ENCODE data around the gene RCAN1. TPM values are rescaled to one million over a fixed set of nuclear protein-coding genes. Genes with fewer than 3 reads are reported as not detected.

Gene RCAN1
- total RNA-seq, 6 donors from 2014 or later = 24.7 to 36.2 (median 29.4) TPM

- ATAC-seq (ENCODE audit: low FRiP score in 2 of 2) = no peak
- no peak overlapping the region for H3K4me3 ChIP-seq
- no peak overlapping the region for H3K27ac ChIP-seq
- DNase-seq = no peak
- H3K4me1 ChIP-seq = peaks cover 3 to 9% (median 6%) of the 10 kb centered on the region in 4 donors
- H3K9me3 ChIP-seq = no peaks in the 10 kb centered on the region
- WGBS, 2 donors = 67 to 78% methylated on average over 1 of the region's 1 CpG
- H3K27me3 ChIP-seq = no peaks in the 10 kb centered on the region
- TF ChIP-seq EP300 (IDR thresholded peaks at IDR 0.05) = no peak
- no peak for TF ChIP-seq CTCF (IDR thresholded peaks at IDR 0.05)
- TF ChIP-seq POLR2AphosphoS5 (IDR thresholded peaks at IDR 0.05) = no peak
- no peak for TF ChIP-seq POLR2A (IDR thresholded peaks at IDR 0.05)
- H3K36me3 ChIP-seq = no peaks in the 10 kb centered on the region
Measured at GRCh38 chr21:34618941-34619340, 4.0 kb upstream of the RCAN1 start.

DNA sequence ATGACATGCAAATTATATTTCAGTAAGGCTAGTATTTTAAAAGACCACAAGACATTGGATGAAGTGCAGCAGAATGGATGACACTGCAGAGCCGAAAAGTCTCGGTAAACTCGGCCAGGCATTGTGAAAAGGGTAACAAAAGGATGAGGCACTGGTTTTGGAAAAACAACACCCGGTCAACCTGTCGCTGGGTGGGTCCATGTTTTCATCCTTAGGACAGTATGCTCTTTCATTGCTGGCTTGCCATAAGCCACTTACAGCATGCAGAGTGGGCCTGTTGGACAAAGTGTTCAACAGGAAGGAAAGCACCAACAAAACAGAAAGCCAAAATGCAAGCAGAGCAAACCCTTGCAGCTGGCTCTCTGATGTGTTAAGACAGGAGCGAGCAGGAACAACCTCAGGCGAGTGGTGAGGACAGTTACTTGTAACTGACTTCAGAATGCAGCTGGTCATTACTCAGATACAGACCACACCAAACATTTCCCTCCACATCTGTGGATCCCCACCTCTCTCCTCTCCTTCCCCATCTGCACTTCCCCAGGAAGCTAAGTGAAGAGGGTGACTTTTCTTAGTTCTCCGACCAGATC is 2.9 kb upstream of the RCAN1 start:
- Histone ChIP-seq H3K4me1 (peaks cover 11 to 20% (median 17%) of the 10 kb centered on the region in 4 donors), H3K9me3 (no peaks in the 10 kb centered on the region), H3K4me3 (no peak overlapping the region), H3K27ac (no peak overlapping the region), H3K36me3 (no peaks in the 10 kb centered on the region), H3K27me3 (no peaks in the 10 kb centered on the region)
- DNase-seq (no peak), ATAC-seq (ENCODE audit: low FRiP score in 2 of 2) (peak in 1 of 2 donors; percentile 21)
- TF ChIP-seq POLR2AphosphoS5 (IDR thresholded peaks at IDR 0.05) = no peak
- TF ChIP-seq EP300 (IDR thresholded peaks at IDR 0.05) = no peak
- TF ChIP-seq CTCF (IDR thresholded peaks at IDR 0.05) = no peak
- no peak for TF ChIP-seq POLR2A (IDR thresholded peaks at IDR 0.05)
- WGBS, 2 donors = 73 to 77% methylated on average over 8 of the region's 8 CpGs

DNA sequence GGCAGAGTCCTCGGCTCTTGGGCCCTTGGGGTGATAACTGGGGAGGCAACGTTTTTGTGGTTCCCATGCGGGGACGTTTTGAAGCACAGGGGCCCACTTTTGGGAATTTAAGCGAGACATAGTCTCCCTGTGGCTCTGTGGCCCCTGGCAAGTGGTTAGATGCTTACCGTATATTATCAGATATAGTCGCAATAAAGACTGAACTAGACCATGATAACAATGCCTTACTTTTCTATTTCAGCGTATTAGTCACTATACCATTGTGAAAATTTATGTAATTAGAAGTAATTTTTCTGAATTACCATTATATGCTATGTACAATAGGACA is 538 bp upstream of the RCAN1 start:
- no peaks in the 10 kb centered on the region for H3K27me3 ChIP-seq
- peak overlapping the region in 3 of 4 donors; percentile 93 to 96 (median 95) for H3K4me3 ChIP-seq
- no peak for DNase-seq
- peaks cover 16 to 30% (median 20%) of the 10 kb centered on the region in 4 donors for H3K4me1 ChIP-seq
- ATAC-seq (ENCODE audit: low FRiP score in 2 of 2) = peak in 1 of 2 donors; percentile 4
- TF ChIP-seq EP300 (IDR thresholded peaks at IDR 0.05) = no peak
- no peak for TF ChIP-seq POLR2A (IDR thresholded peaks at IDR 0.05)
- TF ChIP-seq POLR2AphosphoS5 (IDR thresholded peaks at IDR 0.05) = no peak
- TF ChIP-seq CTCF (IDR thresholded peaks at IDR 0.05) = no peak
- peak overlapping the region; percentile 80 to 93 (median 92) for H3K27ac ChIP-seq
- H3K9me3 ChIP-seq = no peaks in the 10 kb centered on the region
- no peaks in the 10 kb centered on the region for H3K36me3 ChIP-seq
- 2 to 5% methylated on average over 4 to 8 of the region's 8 CpGs for WGBS, 2 donors

GRCh38 chr21:34613679-34614627 is 960 bp downstream of the RCAN1 start:
- H3K4me1 ChIP-seq = peaks cover 16 to 30% (median 20%) of the 10 kb centered on the region in 4 donors
- no peaks in the 10 kb centered on the region for H3K36me3 ChIP-seq
- WGBS, 2 donors = 11 to 15% methylated on average over 29 to 33 of the region's 43 CpGs
- peak overlapping the region; percentile 63 to 96 (median 94) for H3K4me3 ChIP-seq
- ATAC-seq (ENCODE audit: low FRiP score in 2 of 2) (no peak), DNase-seq (no peak)
- no peaks in the 10 kb centered on the region for H3K27me3 ChIP-seq
- peak overlapping the region in 3 of 4 donors; percentile 80 to 93 (median 91) for H3K27ac ChIP-seq
- no peaks in the 10 kb centered on the region for H3K9me3 ChIP-seq
- TF ChIP-seq POLR2A (IDR thresholded peaks at IDR 0.05) (no peak), CTCF (IDR thresholded peaks at IDR 0.05) (no peak), EP300 (IDR thresholded peaks at IDR 0.05) (no peak), POLR2AphosphoS5 (IDR thresholded peaks at IDR 0.05) (no peak)
